Heart right ventricle (tissue), 16 donors: Measurements from ENCODE around the gene FADS1. TPM values are rescaled to one million over a fixed set of nuclear protein-coding genes. Genes with fewer than 3 reads are reported as not detected.

Source experiments
- ATAC-seq, 8 donors: fragments of 200-7000 bp; cut with Tn5 transposase; one replicate each; pipeline ENCODE4 v1.9.1; 2020; ENCODE audit warnings: mild to moderate bottlenecking in 8 of 8, moderate library complexity in 8 of 8, moderate number of reproducible peaks in 1 of 8
- DNase-seq, 2 donors: peaks; one replicate each; pipeline ENCODE4 v3.0.0-alpha.2; 2020
- H3K27ac ChIP-seq, 10 donors: fragments of 200-600 bp; sonication (generic) in 2 of 10; one replicate each; pipeline versions ENCODE4 v1.5.0 to v1.8.0; 2020 to 2022; ENCODE audit warnings: mild to moderate bottlenecking in 3 of 10
- H3K27me3 ChIP-seq, 7 donors: fragments of 200-600 bp; one replicate each; pipeline ENCODE4 v1.8.0; 2021 to 2022; ENCODE audit warnings: mild to moderate bottlenecking in 2 of 7
- H3K36me3 ChIP-seq, 9 donors: fragments of 200-600 bp; sonication (generic) in 1 of 9; one replicate each; pipeline versions ENCODE4 v1.5.0 to v1.8.0; 2020 to 2022; ENCODE audit warnings: mild to moderate bottlenecking in 2 of 9
- H3K4me1 ChIP-seq, 9 donors: fragments of 200-600 bp; sonication (generic) in 1 of 9; one replicate each; pipeline versions ENCODE4 v1.5.0 to v1.8.0; 2020 to 2022; ENCODE audit warnings: mild to moderate bottlenecking in 4 of 9
- H3K4me3 ChIP-seq, 10 donors: fragments of 200-600 bp; sonication (generic) in 2 of 10; one replicate each; pipeline versions ENCODE4 v1.5.0 to v1.8.0; 2020 to 2022; ENCODE audit warnings: mild to moderate bottlenecking in 7 of 10, moderate library complexity in 2 of 10
- H3K9me3 ChIP-seq, 11 donors: fragments of 200-600 bp in 10 of 11; sonication (generic) in 2 of 11; one replicate each; pipeline versions ENCODE4 v1.5.0 to v1.8.0; 2013 to 2022; ENCODE audit warnings: mild to moderate bottlenecking in 2 of 11, control low read depth in 1 of 11, moderate library complexity in 1 of 11
- WGBS, 2 donors: extraction: QIAGEN DNeasy Blood & Tissue Kit; methylation state at CpG; one replicate each; pipeline ENCODE4 v1.1.7; 2013; ENCODE audit warnings: inconsistent platforms in 1 of 2; 5-methylcytosine and 5-hydroxymethylcytosine counted together
- intact Hi-C, 10 donors: fragments of 100-400 bp; cut with DNase I; formaldehyde crosslinking; loops; one replicate each; pipeline versions ENCODE4 v1.11.1 to v1.14.2; 2022
- polyA plus RNA-seq, 2 donors: library from polyadenylated mRNA; stranded (reverse); fragments of 200-250 nt; gene quantifications; one replicate each; pipeline ENCODE4 v1.2.3, GENCODE V29; 2013
- total RNA-seq, 10 donors: library from RNA; stranded (reverse); fragmentation: NEBNext Ultra II Directional in 3 of 10; extraction: Animal tissue kit (Norgen Biotek cat#: 25700) in 3 of 10; gene quantifications; one replicate each; pipeline versions ENCODE4 v1.2.1 to v1.2.4, GENCODE V29; 2021 to 2023
- TF ChIP-seq, protein P1 (sequence below), 9 donors: fragments of 200-600 bp; sonication (generic) in 2 of 9; IDR thresholded peaks; one replicate each; pipeline versions ENCODE4 v1.5.0 to v1.8.0; 2021 to 2022; ENCODE audit warnings: antibody characterized with exemption in 9 of 9, mild to moderate bottlenecking in 5 of 9, moderate library complexity in 1 of 9
- donor health status: Arrhythmogenic right ventricular cardiomyopathy.
- donor health status: ischemic (EF 13 %, LVEDD 7.1; RV severe dilation, severe dysfunction).
- donor health status: healthy with polysubstance abuse.
- donor health status: DM: no; HTN: yes; CAD: no.
- donor health status: DM: no; HTN: no; CAD: no.
- donor health status: ischemic (EF 25% LVEDD 6.9; RV normal size, moderate dysfunction).
- donor health status: ischemic (EF 25% LVEDD 5.7; RV mildly dilated, moderate dysfunction).
- donor health status: healthy.
- donor health status: DM: yes; HTN: yes; CAD: no.
- donor health status: Ischemic cardiomyopathy.
- donor health status: ischemic (EF 35%, LVEDD 5.7; RV mildly dilated, moderate dysfunction).
- donor health status: nonischemic (EF 11% LVEDD 7.7; RV severe dilation, severe dysfunction).
- donor health status: DM: yes; HTN: yes; CAD: no.
- donor health status: PGD.
- donor health status: ischemic (EF 29% LVEDD 5.4; RV normal size, mild dysfunction).
- donor health status: nonischemic (EF 23%, LVEDD 6.1; RV moderate dilation, normal function).

The FADS1 gene
- total and polyA plus RNA-seq, 12 donors: 13.8 to 37.4 (median 25.4) TPM

DNA sequence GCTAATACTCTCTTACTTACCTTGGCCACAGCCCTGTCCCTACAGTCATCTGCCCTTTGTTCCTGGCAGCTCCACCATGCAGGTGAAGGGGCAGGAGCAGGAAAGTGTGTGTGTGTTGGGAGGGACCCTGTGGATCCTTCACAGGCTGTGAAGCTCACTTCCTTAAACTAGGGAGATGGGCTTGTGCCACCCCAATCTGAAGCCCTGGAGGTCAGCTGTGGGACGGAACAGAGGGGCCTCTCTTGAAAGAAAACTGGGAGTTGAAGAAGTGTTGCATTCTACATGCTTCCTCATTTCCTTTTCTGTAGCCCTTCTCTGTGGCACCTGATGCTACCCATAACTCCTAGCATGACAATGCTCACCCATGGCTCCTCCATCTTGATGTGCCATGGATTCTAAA is 11.7 kb downstream of the FADS1 start:
- no peak for DNase-seq
- Histone ChIP-seq H3K27ac (no peak overlapping the region), H3K27me3 (no peaks in the 10 kb centered on the region), H3K4me3 (no peak overlapping the region), H3K36me3 (peaks cover 0 to 88% (median 30%) of the 10 kb centered on the region in 9 donors), H3K9me3 (no peaks in the 10 kb centered on the region), H3K4me1 (peaks cover 0 to 7% (median 0%) of the 10 kb centered on the region in 9 donors)
- intact Hi-C loops: loop anchor here in 2 of 10 donors (10.0 kb wide), 2 partner anchors 90 to 280 kb away; partner anchors contain the start of gene FADS3 (in 1 of the 2)
- 88 to 98% methylated on average over 1 of the region's 1 CpG for WGBS, 2 donors
- TF ChIP-seq, protein P1, sequence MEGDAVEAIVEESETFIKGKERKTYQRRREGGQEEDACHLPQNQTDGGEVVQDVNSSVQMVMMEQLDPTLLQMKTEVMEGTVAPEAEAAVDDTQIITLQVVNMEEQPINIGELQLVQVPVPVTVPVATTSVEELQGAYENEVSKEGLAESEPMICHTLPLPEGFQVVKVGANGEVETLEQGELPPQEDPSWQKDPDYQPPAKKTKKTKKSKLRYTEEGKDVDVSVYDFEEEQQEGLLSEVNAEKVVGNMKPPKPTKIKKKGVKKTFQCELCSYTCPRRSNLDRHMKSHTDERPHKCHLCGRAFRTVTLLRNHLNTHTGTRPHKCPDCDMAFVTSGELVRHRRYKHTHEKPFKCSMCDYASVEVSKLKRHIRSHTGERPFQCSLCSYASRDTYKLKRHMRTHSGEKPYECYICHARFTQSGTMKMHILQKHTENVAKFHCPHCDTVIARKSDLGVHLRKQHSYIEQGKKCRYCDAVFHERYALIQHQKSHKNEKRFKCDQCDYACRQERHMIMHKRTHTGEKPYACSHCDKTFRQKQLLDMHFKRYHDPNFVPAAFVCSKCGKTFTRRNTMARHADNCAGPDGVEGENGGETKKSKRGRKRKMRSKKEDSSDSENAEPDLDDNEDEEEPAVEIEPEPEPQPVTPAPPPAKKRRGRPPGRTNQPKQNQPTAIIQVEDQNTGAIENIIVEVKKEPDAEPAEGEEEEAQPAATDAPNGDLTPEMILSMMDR (IDR thresholded peaks at IDR 0.05): no peak
- no peak for ATAC-seq

DNA sequence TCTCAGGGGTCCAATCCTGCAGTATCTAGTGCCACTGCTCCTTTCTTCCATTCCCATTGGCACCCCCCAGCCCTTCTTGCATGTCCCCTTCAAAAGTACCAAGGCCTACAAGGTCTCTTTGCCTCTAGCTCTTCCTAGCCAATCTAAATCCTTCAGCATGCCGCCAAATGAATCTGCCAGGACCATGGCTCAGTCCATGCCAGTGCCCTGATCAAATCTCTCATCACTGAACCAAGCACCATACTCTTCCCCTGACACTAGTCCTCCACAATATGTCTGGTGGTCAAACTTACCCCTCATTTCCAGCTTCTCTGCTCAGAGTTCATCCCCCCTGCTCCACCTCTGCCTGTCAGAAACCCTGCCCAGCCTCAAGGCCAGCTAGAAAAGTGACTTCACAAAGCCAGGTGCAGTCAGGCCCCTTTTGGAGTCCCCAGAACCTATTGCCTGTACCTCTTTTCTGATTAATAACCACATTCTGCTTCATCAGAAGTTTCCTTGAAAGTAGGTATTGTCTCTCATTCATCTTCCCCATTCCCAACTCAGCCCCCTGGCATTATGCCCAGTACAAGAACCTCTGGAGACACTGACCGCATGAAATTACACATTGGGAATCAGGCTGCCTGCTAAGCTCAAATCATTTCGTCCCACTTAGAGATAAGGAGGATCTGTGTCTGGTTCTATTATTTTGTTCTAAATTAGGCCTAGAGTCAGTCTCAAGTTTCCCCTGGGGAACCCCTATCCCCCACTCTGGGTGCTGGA is 12.7 kb downstream of the FADS1 start:
- no peaks in the 10 kb centered on the region for H3K9me3 ChIP-seq

DNA sequence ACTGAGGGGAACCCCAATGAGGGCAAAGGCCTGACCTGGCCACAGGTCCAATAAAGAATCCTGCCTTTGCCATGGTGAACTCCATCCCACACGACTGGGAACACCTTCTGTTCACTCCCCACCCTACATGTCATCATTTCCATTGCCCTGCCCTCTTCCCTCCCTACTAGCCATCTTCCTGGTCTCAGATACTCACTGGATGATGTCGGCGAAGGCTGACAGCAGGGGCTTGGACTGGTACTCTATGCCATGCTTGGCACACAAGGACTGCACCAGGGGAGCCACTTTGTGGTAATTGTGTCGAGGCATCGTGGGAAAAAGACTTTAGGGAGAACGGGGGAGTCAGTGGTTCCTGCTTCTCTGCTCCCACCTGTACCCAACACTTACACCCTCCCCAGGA is 14.2 kb downstream of the FADS1 start:
- H3K36me3 ChIP-seq: peaks cover 0 to 64% (median 21%) of the 10 kb centered on the region in 9 donors
- WGBS, 2 donors: 88% methylated on average over 6 of the region's 6 CpGs
- H3K4me3 ChIP-seq: no peak overlapping the region
- ATAC-seq (no peak), DNase-seq (no peak)
- no peak overlapping the region for H3K27ac ChIP-seq
- H3K27me3 ChIP-seq: no peaks in the 10 kb centered on the region
- H3K4me1 ChIP-seq: peaks cover 0 to 12% (median 4%) of the 10 kb centered on the region in 9 donors
- TF ChIP-seq, protein P1 (IDR thresholded peaks at IDR 0.05): no peak
- intact Hi-C loops: loop anchor here in 4 of 10 donors (5.0 to 10.0 kb wide), 4 partner anchors 92 to 305 kb away; partner anchors contain the start of gene FADS3 (in 1 of the 4)
- no peaks in the 10 kb centered on the region for H3K9me3 ChIP-seq

More for the DNA sequence above, 12.7 kb downstream of the FADS1 start:
- Histone ChIP-seq H3K27ac (no peak overlapping the region), H3K27me3 (no peaks in the 10 kb centered on the region), H3K4me1 (peaks cover 0 to 9% (median 0%) of the 10 kb centered on the region in 9 donors), H3K36me3 (peaks cover 0 to 79% (median 24%) of the 10 kb centered on the region in 9 donors), H3K4me3 (no peak overlapping the region)
- no peak for DNase-seq
- WGBS, 2 donors: 49 to 58% methylated on average over 3 of the region's 3 CpGs
- intact Hi-C loops: loop anchor here in 4 of 10 donors (5.0 to 10.0 kb wide), 4 partner anchors 91 to 303 kb away; partner anchors contain the start of gene FADS3 (in 1 of the 4)
- ATAC-seq: no peak
- TF ChIP-seq, protein P1 (IDR thresholded peaks at IDR 0.05): no peak

DNA sequence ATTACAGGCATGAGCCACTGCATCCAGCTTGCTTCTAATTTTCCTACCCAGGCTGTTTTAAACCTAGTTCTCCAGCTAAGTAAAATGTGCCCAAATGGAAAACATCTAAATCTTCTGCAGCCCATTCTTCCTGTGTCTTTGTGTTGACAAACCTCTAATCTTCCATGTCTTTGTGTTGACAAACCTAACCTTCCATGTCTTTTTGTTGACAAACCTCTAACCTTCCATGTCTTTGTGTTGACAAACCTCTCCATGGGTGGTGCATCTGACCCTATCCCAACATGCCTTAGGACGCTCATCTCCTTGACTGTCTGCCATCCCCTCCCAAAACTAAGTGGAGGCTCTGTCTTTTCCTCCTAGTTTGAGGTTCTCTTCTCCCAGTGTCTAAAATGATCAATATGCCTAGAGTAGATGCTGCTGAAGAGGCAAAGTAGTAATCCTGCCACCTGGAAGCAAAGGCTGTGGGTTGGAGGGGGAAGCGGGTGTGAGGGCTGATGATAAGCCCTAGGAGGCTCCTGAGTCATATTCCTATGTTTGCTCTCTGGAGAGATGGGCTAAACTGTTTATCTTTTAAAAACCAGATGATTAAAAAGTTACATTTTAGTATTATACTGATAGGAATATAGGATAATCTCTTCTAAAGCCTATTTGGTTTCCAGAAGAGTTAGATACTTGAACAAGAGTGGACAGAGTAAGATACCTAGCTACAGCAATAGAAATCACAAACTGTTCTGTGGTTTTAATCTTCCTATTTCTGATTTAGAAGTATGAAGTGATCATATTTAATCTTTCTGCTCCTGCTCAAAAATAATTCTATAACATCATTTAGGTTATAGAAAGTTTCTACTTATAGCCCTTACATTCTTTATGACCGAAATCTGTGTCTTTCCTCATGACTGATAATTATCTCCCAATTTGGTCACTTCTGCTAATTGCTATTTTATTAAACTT is 16.2 kb downstream of the FADS1 start:
- no peaks in the 10 kb centered on the region for H3K27me3 ChIP-seq
- no peak overlapping the region for H3K4me3 ChIP-seq
- H3K9me3 ChIP-seq: no peaks in the 10 kb centered on the region
- intact Hi-C loops: loop anchor here in 4 of 10 donors (5.0 to 10.0 kb wide), 4 partner anchors 94 to 307 kb away; partner anchors contain the start of gene FADS3 (in 1 of the 4)
- TF ChIP-seq, protein P1 (IDR thresholded peaks at IDR 0.05): no peak
- 79 to 90% methylated on average over 3 of the region's 3 CpGs for WGBS, 2 donors
- H3K27ac ChIP-seq: no peak overlapping the region
- peaks cover 0 to 59% (median 14%) of the 10 kb centered on the region in 9 donors for H3K36me3 ChIP-seq
- DNase-seq (no peak), ATAC-seq (no peak)
- peaks cover 0 to 20% (median 9%) of the 10 kb centered on the region in 9 donors for H3K4me1 ChIP-seq
